ENCODE data around the gene FUCA2.
A peak's percentile ranks its signal among the peaks of the same experiment; 100 is the strongest.
"Not testable (repeated sequence)": the region's sequence is repeated elsewhere in the genome, so short reads cannot be mapped to it uniquely, and the experiment has no call there.

The FUCA2 gene

GRCh38 chr6:143531720-143532499 lies 20.4 kb upstream of the FUCA2 start:
- FAIRE-seq: no peak

- FAIRE-seq: no peak
These were observed 17.6 kb upstream of the FUCA2 start for GRCh38 chr6:143529095-143529494.

GRCh38 chr6:143528164-143528811 lies 16.8 kb upstream of the FUCA2 start:
- no peak for FAIRE-seq

DNA sequence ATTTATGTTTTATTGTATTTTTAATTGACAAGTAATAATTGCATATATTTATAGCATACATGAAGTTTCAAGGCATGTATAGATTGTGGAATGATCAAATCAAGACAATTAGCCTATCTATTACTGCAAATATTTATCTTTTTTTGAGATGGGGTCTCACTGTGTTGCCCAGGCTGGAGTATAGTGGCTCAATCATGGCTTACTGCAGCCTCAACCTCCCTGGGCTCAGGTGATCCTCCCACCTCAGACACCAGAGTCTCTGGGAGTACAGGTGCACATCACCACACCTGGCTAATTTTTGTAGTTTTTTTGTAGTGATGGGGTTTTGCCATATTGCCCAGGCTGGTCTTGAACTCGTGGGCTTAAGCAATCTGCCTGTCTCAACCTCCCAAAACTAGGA lies 16.2 kb upstream of the FUCA2 start:
- FAIRE-seq: no peak

GRCh38 chr6:143525356-143525755 lies 13.8 kb upstream of the FUCA2 start:
- no peak for FAIRE-seq

- FAIRE-seq: no peak
These were observed 10.6 kb upstream of the FUCA2 start for GRCh38 chr6:143522039-143522600.

DNA sequence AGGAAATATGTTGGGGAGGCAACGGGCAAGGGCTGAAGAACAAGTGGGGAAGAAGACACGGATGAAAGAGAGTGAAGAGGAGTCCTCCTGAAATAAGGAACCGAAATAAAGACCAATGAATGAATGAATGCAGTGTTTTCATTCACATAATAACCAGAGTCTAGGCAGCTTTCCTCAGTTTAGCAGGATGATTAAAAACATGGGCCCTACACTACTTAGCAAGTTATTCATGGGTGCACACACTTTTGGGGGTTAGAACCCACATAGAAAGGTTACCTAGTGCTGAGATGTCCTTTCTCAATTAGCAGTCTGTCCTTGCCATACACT lies 5.9 kb upstream of the FUCA2 start:
- FAIRE-seq: no peak

DNA sequence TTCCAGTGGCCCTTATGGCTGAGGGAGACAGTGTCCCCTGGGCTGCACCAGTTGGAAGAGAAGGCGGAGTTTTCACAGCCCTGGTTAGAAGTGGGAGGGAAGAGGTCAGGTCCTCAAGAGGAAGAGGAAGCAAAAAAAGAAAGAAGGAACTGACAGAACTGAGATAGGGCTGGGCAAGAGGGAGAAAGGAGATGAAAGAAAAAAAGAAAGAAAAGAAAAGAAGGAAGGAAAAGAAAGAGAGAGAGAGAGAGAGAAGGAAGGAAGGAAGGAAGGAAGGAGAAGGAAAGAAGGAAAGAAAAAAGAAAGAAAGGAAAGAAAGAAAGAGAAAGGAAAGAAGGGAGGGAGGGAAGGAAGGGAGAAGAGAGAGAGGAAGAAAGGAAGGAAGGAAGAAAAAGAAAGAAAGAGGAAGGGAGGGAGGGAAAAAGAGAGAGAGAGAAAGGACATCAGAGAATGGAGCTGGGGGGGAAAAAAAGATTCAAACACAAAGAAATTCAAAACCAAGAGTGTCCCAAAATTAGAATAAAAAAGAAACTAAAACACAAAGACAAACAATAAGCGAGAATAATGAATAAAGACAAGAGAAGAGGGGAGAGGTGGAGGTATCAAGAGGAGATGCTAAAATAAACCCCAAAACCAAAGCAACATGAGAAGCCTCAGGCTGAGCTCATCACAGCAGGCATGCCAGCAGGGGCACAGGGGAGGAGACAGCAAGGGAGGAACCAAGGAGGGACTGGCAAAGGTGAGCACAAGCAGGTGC lies 5.3 kb upstream of the FUCA2 start:
- no peak for FAIRE-seq

DNA sequence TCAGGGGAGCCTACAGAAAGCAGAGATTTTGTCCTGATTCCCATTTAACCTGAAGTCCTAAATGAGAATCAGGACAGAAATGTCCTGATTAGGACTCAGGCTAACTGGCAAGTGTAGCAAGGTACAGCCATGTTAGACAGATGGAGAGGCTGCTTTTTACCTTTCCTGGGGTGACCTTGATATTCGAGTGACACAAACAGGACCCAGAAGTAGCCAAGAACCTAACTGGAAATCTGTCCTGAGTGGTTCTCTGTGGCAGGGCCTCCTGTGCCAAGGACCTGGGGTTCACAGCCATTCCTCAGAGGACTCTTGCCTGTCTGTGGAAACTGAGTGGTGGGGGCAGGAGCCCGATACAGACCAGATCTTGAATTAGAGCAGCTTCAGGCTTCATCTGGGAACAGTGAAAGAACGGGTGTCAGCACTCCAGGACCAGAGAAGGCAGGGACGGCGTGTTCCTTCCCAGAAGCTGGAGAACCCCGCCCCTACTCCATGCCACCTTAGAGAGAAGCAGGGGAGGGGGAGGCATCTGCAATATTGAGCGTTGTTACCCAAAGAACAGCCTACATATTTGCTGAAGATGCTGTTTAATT lies 4.3 kb upstream of the FUCA2 start:
- FAIRE-seq: no peak

DNA sequence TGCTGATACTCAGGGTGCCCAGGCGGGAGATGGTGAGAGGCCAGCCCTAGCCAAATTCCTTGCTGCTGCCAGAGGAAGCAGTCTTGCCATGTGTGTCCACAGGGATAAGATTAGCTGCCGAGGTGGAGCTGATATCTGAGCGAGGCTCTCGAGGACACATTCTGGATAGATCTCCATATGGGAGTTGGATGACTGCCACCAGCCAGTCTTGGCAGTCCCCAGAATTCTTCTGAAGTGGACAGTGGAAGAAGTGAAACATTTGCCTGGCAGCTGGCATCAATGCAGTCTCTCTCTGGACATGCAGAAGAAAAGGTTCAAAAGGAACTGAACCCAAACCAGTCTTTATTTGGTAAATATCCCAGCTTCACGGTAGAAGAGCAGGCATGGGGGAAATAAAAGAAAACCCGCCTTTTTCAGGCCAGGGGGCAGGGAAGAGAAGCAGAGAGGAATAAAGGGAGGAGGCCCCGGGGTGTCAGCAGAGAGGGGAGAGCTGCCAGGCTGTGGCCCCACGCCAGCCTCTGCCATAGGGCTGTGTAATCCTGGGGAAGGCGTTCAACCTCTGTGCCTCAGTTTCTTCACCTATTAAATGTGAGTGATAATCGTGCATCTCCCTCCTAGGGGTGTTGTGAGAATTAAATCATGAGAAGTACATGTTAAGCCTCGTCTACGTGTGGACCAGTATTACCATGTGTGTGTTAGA lies 3.7 kb upstream of the FUCA2 start:
- FAIRE-seq: no peak

DNA sequence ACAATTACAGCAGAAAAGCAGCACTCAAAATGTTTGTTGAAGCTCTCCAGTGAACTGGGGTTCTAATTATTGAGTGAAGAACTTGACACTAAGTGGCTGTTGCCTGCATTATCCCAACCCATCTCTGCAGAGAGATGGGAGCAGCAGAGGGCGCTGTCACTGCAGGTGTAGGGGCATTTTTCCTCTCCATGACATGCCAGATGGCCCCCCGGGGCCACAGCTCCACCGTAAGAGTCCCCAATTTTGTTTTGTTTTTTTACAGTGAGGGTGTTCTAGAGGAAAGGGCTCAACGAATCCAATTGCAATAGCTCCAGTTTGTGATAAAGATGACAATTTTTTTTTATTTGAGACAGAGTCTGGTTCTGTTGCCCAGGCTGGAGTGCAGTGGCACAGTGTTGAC lies 1.9 kb upstream of the FUCA2 start:
- no peak for FAIRE-seq

DNA sequence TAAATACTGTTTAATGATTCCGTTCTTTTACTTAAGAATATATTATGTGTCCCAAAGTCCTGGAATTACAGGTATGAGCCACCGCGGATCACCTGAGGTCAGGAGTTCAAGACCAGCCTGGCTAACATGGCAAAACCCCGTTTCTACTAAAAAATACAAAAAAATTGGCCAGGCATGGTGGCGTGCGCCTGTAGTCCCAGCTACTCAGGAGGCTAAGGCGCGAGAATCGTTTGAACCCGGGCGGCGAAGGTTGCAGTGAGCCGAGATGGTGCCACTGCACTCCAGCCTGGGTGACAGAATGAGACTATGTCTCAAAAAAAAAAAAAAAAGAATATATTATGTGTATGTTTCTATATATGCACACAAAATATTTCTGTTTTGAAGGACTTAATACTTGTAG lies 1.2 kb downstream of the FUCA2 start:
- not testable (repeated sequence) for FAIRE-seq

DNA sequence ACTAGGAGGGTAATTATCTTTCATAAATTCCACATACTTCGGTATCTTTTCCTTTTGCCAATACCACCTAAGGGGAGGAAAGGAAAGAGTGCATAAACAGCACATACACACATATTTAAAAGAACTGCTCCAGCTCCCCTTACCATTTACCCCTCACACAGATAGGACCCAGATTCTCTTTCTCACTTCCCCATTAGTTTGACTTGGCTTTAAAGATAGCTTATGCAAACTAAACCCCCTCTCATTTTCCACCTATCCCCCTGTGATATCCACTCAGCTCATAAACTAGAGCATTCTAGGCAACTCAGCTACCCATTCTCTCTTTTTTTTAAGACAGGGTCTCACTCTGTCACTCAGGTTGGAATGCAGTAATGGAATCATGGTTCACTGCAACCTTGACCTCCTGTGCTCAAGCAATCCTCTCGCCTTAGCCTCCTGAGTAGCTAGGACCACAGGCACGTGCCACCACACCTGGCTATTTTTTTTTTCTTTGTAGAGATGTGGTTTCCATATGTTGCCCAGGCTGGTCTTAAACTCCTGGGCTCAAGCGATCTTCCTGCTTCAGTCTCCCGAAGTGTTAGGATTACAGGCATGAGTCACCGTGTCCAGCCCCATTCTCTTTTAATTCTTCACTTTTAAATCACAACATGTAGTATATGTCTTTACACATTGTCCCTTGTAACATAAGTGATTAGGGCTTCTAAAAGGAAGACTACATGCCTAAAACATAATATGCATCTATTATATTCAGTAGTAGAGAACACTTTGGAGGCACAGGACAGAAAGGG lies 4.0 kb downstream of the FUCA2 start:
- no peak for FAIRE-seq

GRCh38 chr6:143506620-143507019 lies 4.9 kb downstream of the FUCA2 start:
- no peak for FAIRE-seq

DNA sequence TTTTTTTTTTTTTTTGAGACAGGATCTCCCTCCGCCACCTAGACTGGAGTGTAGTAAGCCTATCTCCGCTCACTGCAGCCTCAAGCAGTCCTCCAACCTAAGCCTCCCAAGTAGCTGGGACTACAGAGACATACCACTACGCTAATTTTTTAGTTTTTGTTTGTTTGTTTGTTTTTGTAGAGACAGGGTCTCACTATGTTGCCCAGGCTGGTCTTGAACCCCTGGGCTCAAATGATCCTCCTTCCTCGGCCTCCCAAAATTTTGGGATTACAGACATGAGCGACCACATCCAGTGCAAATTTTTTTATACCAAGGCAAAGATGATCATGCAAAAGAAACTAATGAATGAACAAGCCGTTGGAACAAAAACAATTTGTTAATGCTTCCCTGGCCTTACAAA lies 5.3 kb downstream of the FUCA2 start:
- no peak for FAIRE-seq

- no peak for FAIRE-seq
These were observed 6.0 kb downstream of the FUCA2 start for GRCh38 chr6:143505537-143505936.

DNA sequence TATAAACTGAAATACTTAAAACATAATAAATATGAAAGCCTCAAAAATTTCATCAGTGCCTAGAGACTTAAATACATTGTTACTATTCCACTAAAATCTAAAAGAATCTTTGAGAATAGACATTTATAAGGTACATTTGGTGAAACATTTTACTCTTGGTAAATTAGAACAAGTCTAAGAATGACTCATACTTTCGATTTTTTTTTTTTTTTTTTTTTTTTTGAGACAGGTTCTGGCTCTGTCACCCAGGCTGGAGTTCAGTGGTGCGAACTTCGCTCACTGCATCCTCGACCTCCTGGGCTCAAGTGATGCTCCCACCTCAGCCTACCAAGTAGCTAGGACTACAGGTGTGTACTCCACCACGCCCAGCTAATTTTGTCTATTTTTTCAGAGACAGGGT lies 6.4 kb downstream of the FUCA2 start:
- FAIRE-seq: no peak

DNA sequence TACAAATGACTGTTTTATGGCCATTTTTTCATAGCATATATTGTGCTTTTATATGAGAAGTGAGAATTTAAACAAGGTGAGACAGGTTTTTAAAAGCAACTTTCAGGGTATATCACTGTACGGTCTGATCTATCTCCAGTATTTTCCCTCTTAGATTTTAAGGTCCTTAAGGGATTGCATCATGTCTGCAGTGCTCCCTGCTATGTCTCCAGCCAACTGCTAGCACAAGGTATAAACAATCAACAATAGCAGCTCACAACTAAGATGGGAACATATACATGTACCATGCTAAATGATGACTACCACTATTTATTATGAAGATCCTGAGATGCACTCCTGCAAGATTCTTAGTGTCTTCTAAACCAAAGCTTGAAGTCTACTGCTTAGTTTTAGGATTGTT lies 7.2 kb downstream of the FUCA2 start:
- FAIRE-seq: no peak

DNA sequence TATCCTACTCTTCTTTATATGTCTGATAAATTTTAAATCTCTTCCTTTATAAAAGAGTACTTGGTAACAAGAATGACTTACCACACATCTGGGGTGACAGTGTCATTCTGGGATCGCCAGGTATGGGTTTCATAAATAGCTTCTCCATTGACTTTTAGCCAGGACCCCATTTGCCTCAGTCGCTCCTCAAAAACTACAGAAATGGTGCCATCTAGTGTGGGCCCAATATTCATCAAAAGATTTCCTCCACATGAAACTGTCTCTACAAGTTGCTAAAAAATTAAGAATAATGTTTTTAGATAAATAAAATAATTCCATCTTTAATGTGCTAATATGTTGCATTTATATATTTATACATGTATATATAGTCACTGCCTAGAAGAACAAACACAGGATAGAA lies 9.7 kb downstream of the FUCA2 start:
- peak; percentile 15 for FAIRE-seq

DNA sequence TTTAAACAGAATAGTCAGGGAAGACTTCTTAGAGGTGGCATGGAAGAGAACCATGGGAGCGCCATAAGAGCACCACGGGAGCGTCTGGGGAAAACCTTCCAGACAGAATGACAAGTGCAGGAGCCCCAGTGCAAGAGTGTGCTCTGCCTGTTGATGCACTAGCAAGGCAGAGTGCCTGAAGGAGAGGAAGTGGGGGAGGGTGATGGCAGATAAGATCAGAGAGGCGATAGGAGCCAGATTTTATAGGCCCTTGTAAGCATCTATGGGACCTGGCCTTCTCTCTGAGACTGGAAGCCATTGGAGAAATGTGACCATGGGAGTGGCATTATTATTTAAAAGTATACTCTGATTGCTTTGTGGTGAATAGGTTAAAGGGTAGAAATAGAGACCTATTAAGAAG lies 13.1 kb downstream of the FUCA2 start:
- no peak for FAIRE-seq

DNA sequence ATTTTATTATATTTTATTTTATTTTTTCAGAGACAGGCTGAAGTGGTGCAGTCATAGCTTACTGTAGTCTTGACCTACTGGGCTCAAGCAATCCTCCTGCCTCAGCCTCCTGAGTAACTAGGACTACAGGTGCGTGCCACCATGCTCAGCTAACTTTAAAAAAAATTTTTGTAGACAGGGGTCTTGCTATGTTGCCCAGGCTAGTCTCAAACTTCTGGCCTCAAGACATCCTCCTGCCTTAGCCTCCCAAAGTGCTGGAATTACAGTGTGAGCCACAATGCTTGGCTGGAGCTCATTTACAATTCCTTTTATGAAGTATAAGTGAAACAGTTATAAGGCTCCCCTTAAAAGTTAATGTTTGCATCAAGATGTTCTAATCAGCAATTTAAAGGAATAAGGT lies 14.5 kb downstream of the FUCA2 start:
- no peak for FAIRE-seq

DNA sequence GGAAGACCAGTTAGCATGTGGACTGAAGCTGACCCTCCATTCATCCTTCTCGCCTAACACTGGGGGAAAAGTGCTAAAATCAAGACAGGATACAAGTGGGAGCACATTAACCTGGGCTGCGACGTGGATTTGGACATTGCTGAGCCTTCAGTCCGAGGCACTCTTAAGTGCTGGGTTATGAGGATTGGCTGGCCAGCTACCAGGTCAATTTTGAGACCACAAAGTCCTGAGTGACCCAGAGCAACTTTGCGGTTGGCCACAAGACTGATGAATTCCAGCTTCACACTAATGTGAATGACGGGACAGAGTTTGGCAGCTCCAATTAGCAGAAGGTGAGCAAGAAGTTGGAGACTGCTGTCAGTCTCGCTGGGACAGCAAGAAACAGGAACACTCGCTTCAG lies 20.7 kb downstream of the FUCA2 start:
- FAIRE-seq: no peak

Measured in G401.6 (cell line).